ENCODE data around the gene PPP2R5C. TPM values are rescaled to one million over a fixed set of nuclear protein-coding genes. Genes with fewer than 3 reads are reported as not detected.

The PPP2R5C gene
- total RNA-seq, 4 donors from 2014 or later: 73.7 to 90.5 (median 87.6) TPM

DNA sequence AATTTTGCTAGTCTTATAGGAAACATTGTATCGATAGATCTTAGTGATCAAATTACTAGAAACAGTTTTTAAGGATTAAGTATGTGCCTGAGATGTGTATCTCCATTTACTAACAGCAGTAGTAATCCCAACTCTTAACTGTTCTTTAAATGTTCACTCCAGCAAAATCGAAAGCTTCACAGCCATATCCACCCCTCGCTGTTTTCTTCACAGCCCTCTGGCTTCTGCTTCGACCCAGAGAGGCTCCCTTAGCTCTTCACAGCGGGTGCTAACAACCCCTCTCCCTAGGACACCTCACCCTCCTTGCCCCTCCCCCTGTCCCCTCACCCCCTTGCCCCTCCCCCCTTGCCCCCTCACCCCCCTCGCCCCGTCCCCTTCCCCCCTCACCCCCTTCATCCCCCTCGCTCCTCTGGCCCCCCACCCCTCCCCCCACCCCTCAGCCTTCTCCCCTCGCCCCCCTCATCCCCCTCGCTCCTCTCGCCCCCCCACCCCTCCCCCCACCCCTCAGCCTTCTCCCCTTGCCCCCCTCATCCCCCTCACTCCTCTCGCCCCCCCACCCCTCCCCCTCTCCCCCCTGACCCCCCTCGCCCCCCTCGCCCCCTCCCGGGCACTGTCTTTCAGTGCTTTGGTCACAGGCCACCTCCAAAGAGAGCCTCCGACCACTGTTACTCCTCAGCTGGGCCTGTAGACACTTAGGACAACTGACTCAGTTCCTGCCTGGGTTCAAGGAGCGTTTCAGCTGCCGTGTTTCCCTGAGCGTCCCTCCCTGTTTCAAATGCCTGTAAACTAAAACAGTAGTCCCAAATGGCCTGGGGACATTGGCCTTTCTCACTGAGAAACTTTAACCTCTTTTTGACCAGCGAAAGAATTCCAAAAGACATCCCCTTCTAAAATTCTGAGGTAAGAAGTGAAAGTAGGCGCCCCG, 156.8 kb downstream of the PPP2R5C start:
- ATAC-seq (ENCODE audit: low FRiP score) (no peak), DNase-seq (ENCODE audit: low spot score) (no peak)
- TF ChIP-seq, protein P1, sequence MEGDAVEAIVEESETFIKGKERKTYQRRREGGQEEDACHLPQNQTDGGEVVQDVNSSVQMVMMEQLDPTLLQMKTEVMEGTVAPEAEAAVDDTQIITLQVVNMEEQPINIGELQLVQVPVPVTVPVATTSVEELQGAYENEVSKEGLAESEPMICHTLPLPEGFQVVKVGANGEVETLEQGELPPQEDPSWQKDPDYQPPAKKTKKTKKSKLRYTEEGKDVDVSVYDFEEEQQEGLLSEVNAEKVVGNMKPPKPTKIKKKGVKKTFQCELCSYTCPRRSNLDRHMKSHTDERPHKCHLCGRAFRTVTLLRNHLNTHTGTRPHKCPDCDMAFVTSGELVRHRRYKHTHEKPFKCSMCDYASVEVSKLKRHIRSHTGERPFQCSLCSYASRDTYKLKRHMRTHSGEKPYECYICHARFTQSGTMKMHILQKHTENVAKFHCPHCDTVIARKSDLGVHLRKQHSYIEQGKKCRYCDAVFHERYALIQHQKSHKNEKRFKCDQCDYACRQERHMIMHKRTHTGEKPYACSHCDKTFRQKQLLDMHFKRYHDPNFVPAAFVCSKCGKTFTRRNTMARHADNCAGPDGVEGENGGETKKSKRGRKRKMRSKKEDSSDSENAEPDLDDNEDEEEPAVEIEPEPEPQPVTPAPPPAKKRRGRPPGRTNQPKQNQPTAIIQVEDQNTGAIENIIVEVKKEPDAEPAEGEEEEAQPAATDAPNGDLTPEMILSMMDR (IDR thresholded peaks at IDR 0.05): no peak

DNA sequence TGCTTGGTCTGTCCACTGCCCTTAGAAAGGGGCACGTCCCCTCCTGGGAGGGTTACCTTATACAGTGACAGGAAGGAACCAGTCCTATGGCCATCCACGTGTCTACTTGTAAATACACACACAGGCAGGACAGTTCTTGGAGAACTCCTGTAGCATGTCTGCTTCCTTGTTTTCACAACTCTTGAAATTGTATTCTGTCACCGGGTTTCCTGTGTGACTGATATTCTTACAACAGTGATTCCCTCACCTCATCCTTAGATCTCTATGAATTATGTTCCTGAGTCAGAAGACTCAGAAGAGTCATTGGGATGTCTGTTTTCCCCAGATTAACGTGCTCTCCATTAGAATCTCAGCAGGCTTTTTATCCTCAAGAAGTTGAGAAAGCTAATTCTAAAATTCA, 158.8 kb downstream of the PPP2R5C start:
- ATAC-seq (ENCODE audit: low FRiP score): no peak
- no peak for DNase-seq (ENCODE audit: low spot score)
- TF ChIP-seq, protein P1 (IDR thresholded peaks at IDR 0.05): no peak

DNA sequence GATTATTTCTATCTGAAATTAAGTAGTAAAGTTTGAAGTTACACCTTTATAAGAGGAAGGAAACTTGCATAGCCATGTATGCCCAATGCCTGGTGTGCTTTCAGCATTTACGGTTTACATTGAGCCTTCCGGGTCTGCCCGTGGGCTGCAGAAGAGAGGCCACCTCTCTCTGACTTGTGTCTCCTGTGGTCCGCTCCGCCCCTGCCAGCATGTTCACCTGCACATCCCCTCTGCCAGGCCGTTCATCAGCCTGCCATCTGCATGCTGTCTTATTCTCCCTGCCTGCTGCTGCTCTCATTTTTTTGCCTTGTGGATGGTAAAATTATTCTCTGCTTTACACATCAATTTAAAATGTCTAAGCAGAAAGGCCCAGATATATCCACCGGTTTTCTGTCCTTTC, 161.4 kb downstream of the PPP2R5C start:
- DNase-seq (ENCODE audit: low spot score): no peak
- ATAC-seq (ENCODE audit: low FRiP score): no peak
- TF ChIP-seq, protein P1 (IDR thresholded peaks at IDR 0.05): no peak

DNA sequence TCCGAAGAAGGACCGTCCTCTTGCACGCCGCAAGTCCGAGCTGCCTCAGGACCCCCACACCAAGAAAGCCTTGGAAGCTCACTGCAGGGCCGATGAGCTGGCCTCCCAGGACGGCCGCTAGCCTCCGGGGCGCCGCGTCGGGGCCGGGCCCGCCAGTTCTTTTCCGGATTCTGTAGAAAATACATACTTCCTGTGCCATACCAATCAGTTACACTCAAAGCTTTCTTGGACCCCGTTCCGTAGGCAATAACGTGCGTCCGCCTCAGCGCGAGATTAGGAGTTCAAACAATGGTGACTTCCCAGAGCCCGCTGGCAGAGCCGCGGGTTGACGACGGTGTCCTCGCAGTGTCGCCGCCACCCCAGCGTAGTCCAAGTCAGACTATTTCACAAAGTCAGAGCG, 163.6 kb downstream of the PPP2R5C start:
- DNase-seq (ENCODE audit: low spot score): no peak
- no peak for ATAC-seq (ENCODE audit: low FRiP score)
- TF ChIP-seq, protein P1 (IDR thresholded peaks at IDR 0.05): no peak

DNA sequence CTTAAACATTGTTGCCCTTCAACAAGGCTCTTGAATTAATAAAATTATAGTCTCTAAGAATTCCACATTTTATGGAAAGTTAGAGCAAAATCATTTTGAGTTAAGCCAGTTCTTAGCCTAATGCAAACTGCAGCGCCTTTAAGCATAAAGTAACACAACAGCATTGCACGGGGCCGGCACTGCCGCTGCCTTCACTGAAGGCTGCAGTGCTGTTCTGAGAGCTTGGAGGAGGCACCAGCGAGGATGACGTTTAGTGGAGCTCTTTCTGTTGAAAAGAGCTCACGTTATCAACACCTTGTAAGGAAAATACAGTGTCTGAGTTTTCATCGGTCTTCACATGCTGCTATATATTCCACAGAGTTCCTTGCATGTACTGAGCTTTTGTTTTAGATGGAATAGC, 164.6 kb downstream of the PPP2R5C start:
- TF ChIP-seq, protein P1 (IDR thresholded peaks at IDR 0.05): no peak
- DNase-seq (ENCODE audit: low spot score) (no peak), ATAC-seq (ENCODE audit: low FRiP score) (no peak)

DNA sequence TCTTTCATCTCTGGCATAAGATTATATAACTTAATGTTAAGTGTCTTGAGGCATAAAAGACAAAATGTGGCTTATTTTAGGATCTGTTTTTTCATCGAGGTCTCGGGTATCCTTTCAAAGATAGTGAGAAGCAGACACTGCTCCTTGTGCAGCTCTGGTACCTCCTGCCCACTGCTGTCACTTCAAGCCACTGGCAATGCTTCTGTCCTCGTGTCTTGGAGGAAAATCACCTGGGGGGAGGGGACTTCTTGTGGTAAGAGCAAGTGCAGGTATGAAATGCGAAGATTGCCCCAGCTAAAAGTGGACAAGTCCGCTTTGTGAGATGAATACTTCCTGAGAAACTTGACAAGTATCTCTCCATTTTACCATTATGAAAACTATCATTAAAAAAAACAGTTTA, 165.1 kb downstream of the PPP2R5C start:
- DNase-seq (ENCODE audit: low spot score) (no peak), ATAC-seq (ENCODE audit: low FRiP score) (no peak)

More for the DNA sequence above, 165.1 kb downstream of the PPP2R5C start:
- TF ChIP-seq, protein P1 (IDR thresholded peaks at IDR 0.05): no peak

All from omental fat pad (tissue), 4 donors.